Activated T-helper 1 cell treated with anti-CD3 and anti-CD28 coated beads, Interleukin-12 subunit alpha, Interleukin-12 subunit beta, Interleukin-2, Interleukin-4 antibody, amounts not matched to agents 30 ng/mL and 10 ng/mL and 1 ng/mL, durations not matched to agents 14 hours and 24 hours and 36 hours (primary cell): ENCODE measurements around the gene NAIP. TPM values are rescaled to one million over a fixed set of nuclear protein-coding genes. Genes with fewer than 3 reads are reported as not detected.
"Not testable (repeated sequence)": the region's sequence is repeated elsewhere in the genome, so short reads cannot be mapped to it uniquely, and the experiment has no call there.

Experiments used
- DNase-seq: peaks from one replicate; pipeline ENCODE4 v3.0.0; 2021; ENCODE audit warnings: low spot score
- H3K27ac Mint-ChIP-seq: one replicate; pipeline ENCODE4 v1.8.0; 2021; ENCODE audit warnings: mild to moderate bottlenecking, mixed read lengths
- H3K27me3 Mint-ChIP-seq: one replicate; pipeline ENCODE4 v1.8.0; 2022; ENCODE audit warnings: mild to moderate bottlenecking, moderate library complexity, mixed read lengths; ENCODE audit not compliant: insufficient read depth
- H3K36me3 Mint-ChIP-seq: one replicate; pipeline ENCODE4 v1.8.0; 2021; ENCODE audit warnings: low read depth, mixed read lengths
- H3K4me1 Mint-ChIP-seq: one replicate; pipeline ENCODE4 v1.8.0; 2021; ENCODE audit warnings: low read depth, mixed read lengths
- H3K4me3 Mint-ChIP-seq: one replicate; pipeline ENCODE4 v1.8.0; 2021; ENCODE audit warnings: mild to moderate bottlenecking, moderate library complexity, mixed read lengths
- H3K9me3 Mint-ChIP-seq: one replicate; pipeline ENCODE4 v1.8.0; 2021; ENCODE audit warnings: mixed read lengths
- intact Hi-C: fragments of 100-400 bp; cut with micrococcal nuclease; formaldehyde crosslinking; loops from one replicate; pipeline ENCODE4 v1.15.1; 2024
- total RNA-seq: library from RNA; stranded (reverse); gene quantifications from 2 replicates; pipeline ENCODE4 v1.2.3, GENCODE V29; 2022

Gene NAIP, protein sequence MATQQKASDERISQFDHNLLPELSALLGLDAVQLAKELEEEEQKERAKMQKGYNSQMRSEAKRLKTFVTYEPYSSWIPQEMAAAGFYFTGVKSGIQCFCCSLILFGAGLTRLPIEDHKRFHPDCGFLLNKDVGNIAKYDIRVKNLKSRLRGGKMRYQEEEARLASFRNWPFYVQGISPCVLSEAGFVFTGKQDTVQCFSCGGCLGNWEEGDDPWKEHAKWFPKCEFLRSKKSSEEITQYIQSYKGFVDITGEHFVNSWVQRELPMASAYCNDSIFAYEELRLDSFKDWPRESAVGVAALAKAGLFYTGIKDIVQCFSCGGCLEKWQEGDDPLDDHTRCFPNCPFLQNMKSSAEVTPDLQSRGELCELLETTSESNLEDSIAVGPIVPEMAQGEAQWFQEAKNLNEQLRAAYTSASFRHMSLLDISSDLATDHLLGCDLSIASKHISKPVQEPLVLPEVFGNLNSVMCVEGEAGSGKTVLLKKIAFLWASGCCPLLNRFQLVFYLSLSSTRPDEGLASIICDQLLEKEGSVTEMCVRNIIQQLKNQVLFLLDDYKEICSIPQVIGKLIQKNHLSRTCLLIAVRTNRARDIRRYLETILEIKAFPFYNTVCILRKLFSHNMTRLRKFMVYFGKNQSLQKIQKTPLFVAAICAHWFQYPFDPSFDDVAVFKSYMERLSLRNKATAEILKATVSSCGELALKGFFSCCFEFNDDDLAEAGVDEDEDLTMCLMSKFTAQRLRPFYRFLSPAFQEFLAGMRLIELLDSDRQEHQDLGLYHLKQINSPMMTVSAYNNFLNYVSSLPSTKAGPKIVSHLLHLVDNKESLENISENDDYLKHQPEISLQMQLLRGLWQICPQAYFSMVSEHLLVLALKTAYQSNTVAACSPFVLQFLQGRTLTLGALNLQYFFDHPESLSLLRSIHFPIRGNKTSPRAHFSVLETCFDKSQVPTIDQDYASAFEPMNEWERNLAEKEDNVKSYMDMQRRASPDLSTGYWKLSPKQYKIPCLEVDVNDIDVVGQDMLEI (N-terminal part only)
- total RNA-seq: 7.8 and 8.2 TPM in 2 replicates

DNA sequence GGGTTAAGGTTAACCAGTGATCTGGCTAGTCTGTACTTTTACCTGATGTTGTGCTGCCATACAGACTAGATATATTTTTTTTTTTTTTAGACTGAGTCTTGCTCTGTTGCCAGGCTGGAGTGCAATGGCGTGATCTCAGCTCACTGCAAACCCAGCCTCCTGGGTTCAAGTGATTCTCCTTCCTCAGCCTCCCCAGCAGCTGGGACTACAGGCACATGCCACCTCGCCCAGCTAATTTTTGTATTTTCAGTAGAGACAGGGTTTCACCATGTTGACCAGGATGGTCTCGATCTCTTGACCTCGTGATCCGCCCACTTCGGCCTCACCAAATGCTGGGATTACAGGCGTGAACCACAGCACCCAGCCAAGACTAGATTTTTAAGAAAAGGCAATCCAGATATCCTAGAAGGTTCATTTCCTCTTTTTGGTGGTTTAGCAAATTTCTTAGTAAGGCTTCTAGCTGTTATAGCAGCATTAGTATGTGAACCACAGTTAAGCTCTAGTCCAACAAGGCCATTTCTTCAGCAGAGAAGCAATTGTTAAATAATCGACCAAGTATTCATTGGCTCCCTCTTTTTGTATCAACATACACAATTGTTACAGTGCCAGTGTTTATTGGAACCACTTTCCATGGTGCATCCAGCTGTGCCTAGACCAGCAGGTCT lies at the start of gene NAIP:
TSS of gene NAIP (minus strand) at position 51 of the 665 bp plus-strand sequence. CDS start 12,424 bp downstream, outside the sequence.
- H3K27me3 Mint-ChIP-seq, H3K9me3 Mint-ChIP-seq, H3K4me1 Mint-ChIP-seq, DNase-seq, H3K36me3 Mint-ChIP-seq, H3K27ac Mint-ChIP-seq, H3K4me3 Mint-ChIP-seq, intact Hi-C loops: not testable (repeated sequence)

DNA sequence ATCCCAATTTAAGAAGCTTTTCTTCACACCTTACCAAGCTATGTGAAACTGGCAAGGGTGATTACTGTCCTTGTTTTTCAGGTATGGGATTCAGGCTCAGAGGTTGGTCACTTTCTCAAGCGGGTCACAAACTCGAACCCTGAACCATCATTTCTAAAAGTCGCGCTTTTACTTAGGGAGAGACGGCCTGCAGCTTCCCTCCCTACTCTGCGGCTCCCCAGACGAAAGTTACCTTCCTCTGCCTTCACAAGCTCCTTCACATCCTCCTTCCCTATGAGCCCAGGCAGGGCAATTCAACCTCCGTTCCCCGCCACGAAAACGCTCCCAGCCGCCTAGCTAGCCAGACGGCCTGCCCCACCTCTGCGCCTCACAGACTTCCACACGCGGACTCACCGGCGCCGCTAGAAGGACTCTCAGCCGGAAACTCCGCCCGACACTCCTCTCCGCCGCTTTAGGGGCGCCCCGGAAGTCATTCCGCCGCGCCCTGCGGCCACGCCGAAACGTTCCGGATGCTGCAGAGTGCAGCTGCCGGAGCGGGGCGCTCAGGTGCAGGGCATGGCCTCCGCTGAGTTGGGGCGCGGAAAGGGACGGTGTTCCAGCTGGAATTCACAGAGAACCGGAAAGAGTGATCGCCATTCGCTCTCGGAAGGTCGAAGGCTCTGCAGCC lies 42.3 kb upstream of the NAIP start, which contains the start of gene GTF2H2:
TSS of gene GTF2H2 (minus strand) at position 415 of the 667 bp plus-strand sequence. CDS start 4,913 bp downstream, outside the sequence.
- intact Hi-C loops, H3K36me3 Mint-ChIP-seq, H3K27me3 Mint-ChIP-seq, H3K27ac Mint-ChIP-seq, H3K4me1 Mint-ChIP-seq, DNase-seq, H3K9me3 Mint-ChIP-seq, H3K4me3 Mint-ChIP-seq: not testable (repeated sequence)

DNA sequence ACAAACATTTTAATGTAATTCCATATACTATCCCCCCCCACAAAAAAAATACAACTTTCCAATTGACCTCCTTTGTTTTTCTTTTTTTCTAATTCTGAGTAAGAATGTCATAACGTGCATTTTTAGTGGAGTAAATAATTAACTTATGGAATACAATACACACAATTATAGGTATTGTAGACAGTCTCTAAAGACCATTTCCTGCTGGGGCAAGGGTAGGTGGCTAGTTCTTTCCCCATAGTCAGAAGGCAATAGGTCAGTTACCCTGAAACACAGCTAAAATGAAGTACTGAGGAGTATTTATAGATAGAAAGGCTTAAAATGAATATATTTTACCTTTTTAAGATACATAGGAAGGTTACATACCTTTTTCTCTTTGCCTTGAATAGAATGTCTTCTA lies 36.2 kb upstream of the NAIP start:
- H3K4me3 Mint-ChIP-seq, H3K27ac Mint-ChIP-seq, intact Hi-C loops, H3K4me1 Mint-ChIP-seq, H3K27me3 Mint-ChIP-seq, H3K9me3 Mint-ChIP-seq, DNase-seq, H3K36me3 Mint-ChIP-seq: not testable (repeated sequence)

DNA sequence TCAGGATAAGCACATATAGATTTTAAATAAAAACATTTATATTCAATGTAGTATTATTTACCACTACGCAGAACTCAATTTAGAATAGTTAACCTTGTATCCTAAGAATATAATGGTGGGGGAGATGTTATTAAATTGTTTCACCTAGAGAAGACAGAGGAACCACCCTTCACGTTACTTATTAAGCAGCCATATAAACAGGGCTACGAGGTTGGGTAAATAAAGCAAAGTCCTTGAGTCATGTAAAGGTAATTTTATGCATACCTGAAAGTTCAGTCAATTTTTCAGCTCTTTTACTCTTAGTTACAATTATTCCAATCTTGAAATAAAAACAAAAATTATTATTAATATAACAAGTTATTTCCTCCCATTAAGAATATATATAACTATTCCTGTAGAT lies 34.3 kb upstream of the NAIP start:
- H3K9me3 Mint-ChIP-seq, DNase-seq, H3K4me1 Mint-ChIP-seq, H3K27ac Mint-ChIP-seq, H3K36me3 Mint-ChIP-seq, H3K4me3 Mint-ChIP-seq, intact Hi-C loops, H3K27me3 Mint-ChIP-seq: not testable (repeated sequence)

DNA sequence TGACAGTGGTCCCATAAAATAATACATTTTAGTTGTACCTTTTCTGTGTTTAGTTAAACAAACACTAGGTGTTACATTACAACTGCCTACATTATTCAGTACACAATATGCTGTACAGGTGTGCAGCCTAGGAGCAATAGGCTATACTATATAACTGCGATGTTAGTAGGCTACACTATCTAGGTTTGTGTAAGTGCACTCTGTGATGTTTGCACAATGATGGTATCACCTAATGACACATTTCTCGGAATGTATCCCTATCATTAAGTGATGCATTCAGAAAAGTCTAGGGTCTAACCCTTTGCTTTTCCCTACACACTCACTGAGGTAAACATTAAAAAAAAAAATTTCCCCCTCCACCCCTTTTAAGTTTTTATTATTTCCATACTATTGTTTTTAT lies 19.7 kb upstream of the NAIP start:
- DNase-seq, intact Hi-C loops, H3K36me3 Mint-ChIP-seq, H3K4me1 Mint-ChIP-seq, H3K4me3 Mint-ChIP-seq, H3K9me3 Mint-ChIP-seq, H3K27ac Mint-ChIP-seq, H3K27me3 Mint-ChIP-seq: not testable (repeated sequence)

DNA sequence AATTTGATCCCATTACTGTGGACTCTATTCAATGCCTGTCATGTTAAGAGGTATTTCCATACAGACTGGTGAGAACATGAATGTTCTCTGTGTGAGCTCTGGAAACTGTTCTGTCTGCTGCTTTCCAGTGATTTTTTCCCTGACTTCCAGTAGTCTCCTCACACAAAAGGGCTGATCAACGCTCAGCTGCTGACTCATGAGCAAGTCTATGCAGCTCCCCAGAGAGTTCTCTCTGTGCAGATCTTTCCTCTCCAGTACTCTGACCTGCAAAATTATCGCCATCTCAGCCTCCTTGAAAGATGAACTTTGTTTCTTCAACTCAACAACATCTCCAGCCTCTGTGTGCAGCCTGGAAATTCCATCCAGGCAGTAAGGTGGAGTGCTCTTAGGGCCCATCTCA lies 19.0 kb upstream of the NAIP start:
- DNase-seq, H3K27ac Mint-ChIP-seq, H3K27me3 Mint-ChIP-seq, intact Hi-C loops, H3K4me3 Mint-ChIP-seq, H3K4me1 Mint-ChIP-seq, H3K9me3 Mint-ChIP-seq, H3K36me3 Mint-ChIP-seq: not testable (repeated sequence)

DNA sequence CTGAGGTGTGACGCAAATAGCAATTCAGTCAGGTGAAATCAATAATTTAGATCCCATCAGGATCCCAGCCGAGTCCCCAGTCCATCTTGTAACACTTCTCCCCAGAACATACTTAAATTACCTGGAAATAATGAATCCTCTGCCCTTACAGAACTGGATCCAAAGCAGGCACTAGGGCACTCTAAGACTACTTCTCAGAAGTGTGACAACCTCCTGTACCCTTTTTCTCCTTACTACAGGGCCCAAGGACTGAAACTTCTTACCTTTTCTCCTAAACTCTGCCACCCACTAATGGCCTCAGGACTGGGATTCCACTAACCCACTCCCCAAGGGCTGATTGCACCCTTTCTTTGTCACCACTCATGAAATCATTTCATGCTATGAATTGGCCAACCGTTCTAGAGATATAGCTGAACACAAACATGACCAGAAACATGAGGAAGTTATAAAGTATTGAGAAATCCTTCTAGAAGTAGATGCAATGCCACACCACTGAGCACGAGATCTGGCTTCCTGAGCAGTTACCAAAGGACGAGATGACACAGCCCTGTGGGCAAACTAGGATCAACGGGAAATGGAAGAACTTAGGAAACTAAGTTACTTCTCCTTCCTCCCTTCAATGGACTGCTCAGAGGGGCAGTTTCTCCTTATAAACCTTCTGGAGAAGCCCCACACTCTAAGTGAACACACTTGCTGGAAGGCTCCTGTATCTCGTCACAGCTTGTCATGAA lies 6.1 kb upstream of the NAIP start:
- H3K27me3 Mint-ChIP-seq, H3K4me3 Mint-ChIP-seq, H3K27ac Mint-ChIP-seq, H3K36me3 Mint-ChIP-seq, H3K4me1 Mint-ChIP-seq, intact Hi-C loops, H3K9me3 Mint-ChIP-seq, DNase-seq: not testable (repeated sequence)

DNA sequence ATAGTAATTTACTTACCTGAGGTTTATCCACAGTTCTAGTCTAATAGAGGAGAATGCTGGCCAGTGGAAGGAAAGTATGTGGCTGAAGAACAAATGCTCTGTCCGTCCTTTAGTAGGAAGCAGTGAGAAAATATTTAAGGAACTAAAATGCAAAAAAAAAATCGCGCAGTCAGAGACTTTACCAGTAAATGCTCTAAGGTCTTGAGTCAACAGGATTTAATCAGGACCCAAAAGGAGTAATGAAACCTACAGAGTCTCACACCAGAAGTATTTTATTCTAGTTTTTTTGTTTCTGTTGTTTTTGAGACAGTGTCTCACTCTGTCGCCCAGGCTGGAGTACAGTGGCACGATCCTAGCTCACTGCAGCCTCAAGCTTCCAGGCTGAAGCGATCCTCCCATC lies 4.5 kb downstream of the NAIP start:
- DNase-seq, H3K4me1 Mint-ChIP-seq, H3K4me3 Mint-ChIP-seq, H3K36me3 Mint-ChIP-seq, intact Hi-C loops, H3K27ac Mint-ChIP-seq, H3K9me3 Mint-ChIP-seq, H3K27me3 Mint-ChIP-seq: not testable (repeated sequence)

DNA sequence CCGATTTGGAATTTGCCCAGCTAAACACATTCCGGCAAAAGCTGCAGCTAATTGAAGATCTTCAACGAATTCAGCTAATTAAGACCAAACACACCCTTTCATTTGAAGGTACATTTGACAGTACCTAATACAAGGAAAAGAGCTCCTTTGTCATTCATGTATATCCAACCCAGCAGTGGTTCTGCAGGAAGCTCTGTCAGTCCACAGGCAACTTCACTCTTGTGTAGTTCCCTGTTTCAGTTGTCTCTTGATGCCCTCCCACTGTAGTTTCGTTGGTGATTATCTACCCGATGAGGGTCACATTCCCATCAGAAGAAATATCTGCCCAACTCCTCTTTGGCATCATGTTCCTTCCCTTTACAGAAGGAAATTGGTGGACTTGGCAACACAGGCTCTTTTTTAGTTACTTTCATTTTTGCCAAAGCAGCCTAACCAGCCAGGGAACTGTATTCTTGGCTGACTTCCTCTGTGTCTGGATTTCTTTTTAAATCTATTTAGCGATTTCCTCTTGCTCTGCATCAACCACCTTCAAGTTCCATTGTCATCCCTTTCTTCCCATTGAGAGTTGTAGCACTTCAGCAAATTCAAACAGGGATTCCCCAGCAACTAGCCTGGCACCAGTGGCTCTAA lies 6.6 kb downstream of the NAIP start:
- H3K27me3 Mint-ChIP-seq, intact Hi-C loops, H3K4me1 Mint-ChIP-seq, H3K4me3 Mint-ChIP-seq, H3K9me3 Mint-ChIP-seq, H3K27ac Mint-ChIP-seq, H3K36me3 Mint-ChIP-seq, DNase-seq: not testable (repeated sequence)

DNA sequence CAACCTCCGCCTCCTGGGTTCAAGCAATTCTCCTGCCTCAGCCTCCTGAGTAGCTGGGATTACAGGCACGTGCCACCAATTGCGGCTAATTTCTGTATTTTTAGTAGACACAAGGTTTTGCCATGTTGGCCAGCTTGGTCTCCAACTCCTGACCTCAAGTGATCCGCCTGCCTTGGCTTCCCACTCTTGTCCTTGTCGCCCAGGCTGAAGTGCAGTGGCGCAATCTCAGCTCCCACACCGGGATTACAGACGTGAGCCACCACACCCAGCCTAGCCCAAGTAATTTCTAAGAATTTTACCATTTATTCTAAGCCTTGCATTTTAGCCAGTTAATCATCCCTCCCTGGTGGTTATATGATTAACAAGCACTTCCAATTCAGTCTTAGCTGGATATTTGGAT lies 11.0 kb downstream of the NAIP start:
- intact Hi-C loops: no loop called here
- Mint-ChIP-seq H3K27ac (no peak overlapping the region), H3K27me3 (peaks cover 5% of the 10 kb centered on the region), H3K4me3 (no peak overlapping the region), H3K4me1 (no peaks in the 10 kb centered on the region), H3K9me3 (no peaks in the 10 kb centered on the region), H3K36me3 (no peaks in the 10 kb centered on the region)
- DNase-seq: no peak

DNA sequence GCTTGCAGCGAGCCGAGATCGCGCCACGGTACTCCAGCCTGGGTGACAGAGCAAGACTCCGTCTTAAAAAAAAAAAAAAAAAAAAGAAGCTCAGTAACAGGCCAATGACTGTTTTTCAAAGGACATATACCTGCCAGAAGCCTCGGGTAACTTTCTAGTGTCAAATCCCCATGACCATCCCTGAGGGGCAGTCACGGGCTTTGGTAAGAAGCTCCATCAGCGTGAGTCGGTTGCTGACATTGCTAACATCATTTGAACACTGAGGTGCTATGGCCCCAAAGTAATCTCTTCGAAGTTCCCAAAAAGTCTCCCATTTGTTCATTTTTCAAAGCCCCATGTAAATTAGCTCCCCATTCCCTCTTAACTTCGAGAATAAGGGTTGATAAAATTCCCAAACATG lies 11.6 kb downstream of the NAIP start:
- H3K4me3 Mint-ChIP-seq: no peak overlapping the region
- H3K27ac Mint-ChIP-seq: no peak overlapping the region
- no peaks in the 10 kb centered on the region for H3K4me1 Mint-ChIP-seq
- no peak for DNase-seq
- H3K27me3 Mint-ChIP-seq: peaks cover 5% of the 10 kb centered on the region
- intact Hi-C loops: no loop called here
- no peaks in the 10 kb centered on the region for H3K36me3 Mint-ChIP-seq
- H3K9me3 Mint-ChIP-seq: no peaks in the 10 kb centered on the region
